H9 (cell line): Measurements from ENCODE around the gene L1CAM. TPM values are rescaled to one million over a fixed set of nuclear protein-coding genes. Genes with fewer than 3 reads are reported as not detected.
A peak's percentile ranks its signal among the peaks of the same experiment; 100 is the strongest.

Experiments
- DNase-seq: peaks from one replicate; pipeline ENCODE4 v3.0.0-alpha.2; 2017
- H2AFZ ChIP-seq: one replicate; pipeline ENCODE4 v1.6.1; 2013; ENCODE audit warnings: mild to moderate bottlenecking, low read length, control low read depth, moderate library complexity
- H2AK5ac ChIP-seq: 2 replicates; pipeline ENCODE4 v1.6.1; 2013; ENCODE audit warnings: low read length, control low read depth, mixed read lengths; ENCODE audit not compliant: insufficient read length
- H2BK120ac ChIP-seq: one replicate; pipeline ENCODE4 v1.6.1; 2013; ENCODE audit warnings: low read depth, mild to moderate bottlenecking, low read length, control low read depth, inconsistent platforms; ENCODE audit not compliant: poor library complexity, severe bottlenecking
- H2BK12ac ChIP-seq: 2 replicates; pipeline ENCODE4 v1.6.1; 2013; ENCODE audit warnings: low read length, control low read depth, mixed read lengths, low read depth; ENCODE audit not compliant: insufficient read length
- H2BK15ac ChIP-seq: 2 replicates; pipeline ENCODE4 v1.6.1; 2013; ENCODE audit warnings: low read depth, low read length, control low read depth
- H2BK20ac ChIP-seq: one replicate; pipeline ENCODE4 v1.6.1; 2013; ENCODE audit warnings: low read depth, mild to moderate bottlenecking, low read length, control low read depth, inconsistent platforms; ENCODE audit not compliant: poor library complexity, severe bottlenecking
- H2BK5ac ChIP-seq: 2 replicates; pipeline ENCODE4 v1.6.1; 2013; ENCODE audit warnings: low read length, control low read depth, mixed read lengths; ENCODE audit not compliant: insufficient read length
- H3K14ac ChIP-seq: 2 replicates; pipeline ENCODE4 v1.6.1; 2013; ENCODE audit warnings: low read length, control low read depth; ENCODE audit not compliant: insufficient read depth
- H3K18ac ChIP-seq: 2 replicates; pipeline ENCODE4 v1.6.1; 2013; ENCODE audit warnings: low read depth, mild to moderate bottlenecking, mixed read lengths, low read length, control low read depth; ENCODE audit not compliant: insufficient read length
- H3K23ac ChIP-seq: 2 replicates; pipeline ENCODE4 v1.6.1; 2013; ENCODE audit warnings: low read length, control low read depth, mixed read lengths, low read depth; ENCODE audit not compliant: insufficient read length
- H3K23me2 ChIP-seq: 2 replicates; pipeline ENCODE4 v1.6.1; 2013; ENCODE audit warnings: low read depth, mild to moderate bottlenecking, mixed read lengths, low read length, control low read depth; ENCODE audit not compliant: insufficient read length, poor library complexity, severe bottlenecking
- H3K27ac ChIP-seq: 2 replicates; pipeline ENCODE4 v1.5.1; 2013; ENCODE audit warnings: low read length, control low read depth, mixed read lengths, low read depth; ENCODE audit not compliant: insufficient read length
- H3K27me3 ChIP-seq: 2 replicates; pipeline ENCODE4 v1.6.1; 2013; ENCODE audit warnings: low read length, control low read depth, inconsistent platforms; ENCODE audit not compliant: insufficient read depth
- H3K4ac ChIP-seq: 2 replicates; pipeline ENCODE4 v1.6.1; 2013; ENCODE audit warnings: low read depth, mild to moderate bottlenecking, control low read depth, inconsistent platforms, low read length, moderate library complexity
- H3K4me1 ChIP-seq: 2 replicates; pipeline ENCODE4 v1.6.1; 2013; ENCODE audit warnings: low read length, control low read depth, inconsistent platforms; ENCODE audit not compliant: insufficient read depth
- H3K4me2 ChIP-seq: 2 replicates; pipeline ENCODE4 v1.6.1; 2013; ENCODE audit warnings: low read length, control low read depth, mixed read lengths; ENCODE audit not compliant: insufficient read length, insufficient read depth
- H3K56ac ChIP-seq: 2 replicates; pipeline ENCODE4 v1.6.1; 2013; ENCODE audit warnings: low read depth, mild to moderate bottlenecking, mixed read lengths, low read length, control low read depth; ENCODE audit not compliant: insufficient read length
- H3K79me1 ChIP-seq: 2 replicates; pipeline ENCODE4 v1.6.1; 2013; ENCODE audit warnings: low read depth, mild to moderate bottlenecking, moderate library complexity, low read length, control low read depth, inconsistent platforms; ENCODE audit not compliant: insufficient read depth, poor library complexity, severe bottlenecking
- H3K79me2 ChIP-seq: 2 replicates; pipeline ENCODE4 v1.6.1; 2013; ENCODE audit warnings: low read length, control low read depth, inconsistent platforms; ENCODE audit not compliant: insufficient read depth
- H3K9ac ChIP-seq: 2 replicates; pipeline ENCODE4 v1.6.1; 2013; ENCODE audit warnings: low read length, control low read depth, mixed read lengths; ENCODE audit not compliant: insufficient read length; ENCODE audit errors: extremely low read depth
- H3K9me3 ChIP-seq: one replicate; pipeline ENCODE4 v1.6.1; 2013; ENCODE audit warnings: low read depth, low read length, inconsistent platforms; ENCODE audit not compliant: control insufficient read depth
- H3T11ph ChIP-seq: one replicate; pipeline ENCODE4 v1.6.1; 2013; ENCODE audit warnings: mild to moderate bottlenecking, low read length, control low read depth, inconsistent platforms
- H4K20me1 ChIP-seq: one replicate; pipeline ENCODE4 v1.6.1; 2013; ENCODE audit not compliant: control insufficient read depth, insufficient read length, insufficient read depth
- H4K5ac ChIP-seq: 2 replicates; pipeline ENCODE4 v1.6.1; 2013; ENCODE audit warnings: low read depth, mild to moderate bottlenecking, mixed read lengths, low read length, control low read depth; ENCODE audit not compliant: insufficient read length
- H4K8ac ChIP-seq: replicated peaks from 2 replicates; pipeline ENCODE4 v1.6.1; 2013; ENCODE audit warnings: low read length, control low read depth, mixed read lengths, low read depth; ENCODE audit not compliant: insufficient read length
- H4K91ac ChIP-seq: 2 replicates; pipeline ENCODE4 v1.6.1; 2013; ENCODE audit warnings: low read depth, mild to moderate bottlenecking, moderate library complexity, mixed read lengths, low read length, control low read depth; ENCODE audit not compliant: insufficient read length
- H3K27ac Mint-ChIP-seq, 3 experiments: 2 replicates in 2 of 3; 3 replicates in 1 of 3; pipeline ENCODE4 v1.8.0; 2020 to 2021; ENCODE audit warnings: mixed read lengths in 3 of 3, mild to moderate bottlenecking in 1 of 3, moderate library complexity in 1 of 3
- H3K27me3 Mint-ChIP-seq: 2 replicates; pipeline ENCODE4 v1.8.0; 2021; ENCODE audit warnings: low read depth, mild to moderate bottlenecking, moderate library complexity, mixed read lengths
- H3K36me3 Mint-ChIP-seq, 3 experiments: 2 replicates in 2 of 3; 3 replicates in 1 of 3; pipeline ENCODE4 v1.8.0; 2020 to 2021; ENCODE audit warnings: low read depth in 3 of 3, mixed read lengths in 3 of 3; ENCODE audit not compliant: insufficient read depth in 1 of 3
- H3K4me1 Mint-ChIP-seq, 2 experiments: 2 replicates each; pipeline ENCODE4 v1.8.0; 2020; ENCODE audit warnings: mixed read lengths in 2 of 2
- H3K4me3 Mint-ChIP-seq, 2 experiments: 2 replicates in 1 of 2; 3 replicates in 1 of 2; pipeline ENCODE4 v1.8.0; 2020 to 2021; ENCODE audit warnings: mild to moderate bottlenecking in 2 of 2, mixed read lengths in 2 of 2, moderate library complexity in 1 of 2
- H3K9me3 Mint-ChIP-seq, 2 experiments: 2 replicates in 1 of 2; 3 replicates in 1 of 2; pipeline ENCODE4 v1.8.0; 2020; ENCODE audit warnings: mild to moderate bottlenecking in 2 of 2, mixed read lengths in 2 of 2, moderate library complexity in 1 of 2
- CTCF ChIP-seq: fragments of 200-600 bp; sonication (generic); conservative IDR thresholded peaks from 3 replicates; pipeline ENCODE4 v1.8.0; 2021; ENCODE audit warnings: antibody characterized with exemption, mild to moderate bottlenecking
- WGBS: extraction: QIAGEN DNeasy Blood & Tissue Kit; methylation state at CpG from one replicate; pipeline ENCODE4 v1.1.7; 2013; ENCODE audit warnings: missing lambda C conversion rate, low lambda C conversion rate, mixed read lengths; ENCODE audit not compliant: insufficient read length; ENCODE audit errors: extremely low coverage; 5-methylcytosine and 5-hydroxymethylcytosine counted together
- total RNA-seq: library from RNA; stranded (reverse); gene quantifications from 2 replicates; pipeline ENCODE4 v1.2.1, GENCODE V29; 2021

L1CAM gene
- total RNA-seq, 1 experiment from 2014 or later: 22.7 TPM

GRCh38 chrX:153820601-153821000 is 65.4 kb downstream of the L1CAM start:
- H3K9ac ChIP-seq: no peak overlapping the region
- H3K79me2 ChIP-seq: peaks cover 43% of the 10 kb centered on the region; the same call in 1 of the 2 replicates
- peaks cover 11% of the 10 kb centered on the region for H3K9me3 ChIP-seq
- no peaks in the 10 kb centered on the region for H4K20me1 ChIP-seq
- H2BK15ac ChIP-seq: no peak overlapping the region
- H4K91ac ChIP-seq: no peak overlapping the region
- H2AK5ac ChIP-seq: no peak overlapping the region
- no peaks in the 10 kb centered on the region for H3K23me2 ChIP-seq
- H3K4me3 Mint-ChIP-seq: 0 out of 5 replicates have a peak overlapping the region, but pooled peaks of 1 of the 2 experiments have one; percentile 12
- no peak overlapping the region for H3K56ac ChIP-seq
- H2AFZ ChIP-seq: no peak overlapping the region
- no peak overlapping the region for H3T11ph ChIP-seq
- H3K27me3 Mint-ChIP-seq: no peaks in the 10 kb centered on the region
- peaks cover 68 to 72% of the 10 kb centered on the region in 2 experiments for H3K9me3 Mint-ChIP-seq
- H2BK120ac ChIP-seq: no peak overlapping the region
- TF ChIP-seq CTCF: no peak
- H3K4ac ChIP-seq: no peak overlapping the region
- no peak overlapping the region for H3K23ac ChIP-seq
- no peaks in the 10 kb centered on the region for H3K27me3 ChIP-seq
- no peak overlapping the region for H4K8ac ChIP-seq
- H3K79me1 ChIP-seq: no peaks in the 10 kb centered on the region
- no peak overlapping the region for H3K18ac ChIP-seq
- no peak overlapping the region for H2BK20ac ChIP-seq
- no CpG with 5 or more reads among the region's 7 CpGs for WGBS
- no peak overlapping the region for H2BK5ac ChIP-seq
- H3K4me1 Mint-ChIP-seq: peaks cover 29 to 32% of the 10 kb centered on the region in 2 experiments
- H3K36me3 Mint-ChIP-seq: peaks cover 4 to 21% (median 17%) of the 10 kb centered on the region in 3 experiments; a peak in 6 of 7 replicates
- H3K4me2 ChIP-seq: no peak overlapping the region
- peaks cover 2% of the 10 kb centered on the region; the same call in 1 of the 2 replicates for H3K4me1 ChIP-seq
- DNase-seq: no peak
- H3K27ac Mint-ChIP-seq: no peak overlapping the region
- no peak overlapping the region for H4K5ac ChIP-seq
- H3K27ac ChIP-seq: no peak overlapping the region
- no peak overlapping the region for H3K14ac ChIP-seq
- no peak overlapping the region for H2BK12ac ChIP-seq
